ENCODE results near the gene PRR27. TPM values are rescaled to one million over a fixed set of nuclear protein-coding genes. Genes with fewer than 3 reads are reported as not detected.
"Not testable (repeated sequence)": the region's sequence is repeated elsewhere in the genome, so short reads cannot be mapped to it uniquely, and the experiment has no call there.

Gene PRR27
- total RNA-seq, 1 donor from 2014 or later, result not detected

DNA sequence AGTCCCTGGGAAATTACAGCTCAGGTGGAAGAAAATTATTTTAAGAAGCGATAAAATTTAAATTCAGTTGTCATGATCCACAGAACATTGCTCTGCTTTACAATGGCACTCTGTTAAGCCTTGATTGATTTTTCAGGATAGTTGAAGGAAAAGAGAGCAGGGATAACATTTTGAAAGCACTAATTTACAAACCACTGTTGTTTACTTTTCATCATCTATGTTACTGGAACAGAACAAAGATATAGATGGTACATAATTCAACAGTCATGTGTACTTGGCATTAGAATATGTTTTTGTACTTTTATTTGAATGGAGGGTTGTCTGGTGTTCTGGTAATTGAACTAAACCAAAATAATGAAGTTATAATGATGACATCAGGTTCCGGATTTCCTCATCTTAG is 38.9 kb downstream of the PRR27 start:
- DNase-seq (ENCODE audit: missing footprints) (no peak), ATAC-seq (no peak)
- intact Hi-C loops (cut with DNase I), result no loop called here

DNA sequence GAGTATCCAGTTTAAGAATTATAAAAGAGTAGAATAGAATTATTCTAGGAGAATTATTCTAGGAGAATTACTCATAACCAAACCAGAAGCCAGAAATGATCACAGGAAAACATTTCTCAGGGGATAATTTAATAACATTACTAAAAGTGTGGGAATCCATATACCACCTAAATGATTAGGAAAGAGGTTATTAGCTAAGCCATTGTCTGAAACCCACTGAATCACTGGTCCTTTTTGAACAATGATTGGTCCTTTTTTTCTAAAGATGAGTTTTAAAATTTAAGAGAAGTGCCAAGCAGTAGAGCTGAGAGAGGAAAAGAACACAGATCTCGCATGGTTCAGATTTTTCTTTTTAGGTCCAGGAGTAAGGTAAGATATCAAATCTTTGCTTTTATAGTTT is 41.4 kb downstream of the PRR27 start, which contains the start of gene ODAM:
Gene ODAM (plus strand): TSS at position 301 of the 400 bp plus-strand sequence. CDS start 819 bp downstream, outside the sequence.
- ATAC-seq (no peak), DNase-seq (ENCODE audit: missing footprints) (no peak)
- intact Hi-C loops (cut with DNase I), result no loop called here

DNA sequence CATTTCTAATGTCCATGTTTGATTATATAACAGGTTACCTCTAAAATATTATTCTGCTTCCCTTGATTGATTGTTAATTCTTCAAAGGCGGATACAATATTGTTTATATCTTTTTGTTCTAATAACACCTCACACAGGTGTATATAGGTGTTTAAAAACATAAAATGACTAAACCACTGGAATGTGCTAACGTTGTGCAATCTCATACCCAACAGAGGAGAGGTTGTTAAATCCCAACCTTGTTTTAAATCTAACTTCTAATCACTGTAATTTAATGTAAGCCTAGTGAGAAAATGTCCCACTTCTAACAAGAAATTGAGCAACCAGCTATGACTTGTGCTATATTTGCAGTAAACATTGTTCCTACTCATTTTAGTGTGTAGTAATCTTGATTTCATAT is 42.8 kb downstream of the PRR27 start:
- DNase-seq (ENCODE audit: missing footprints), result no peak

DNA sequence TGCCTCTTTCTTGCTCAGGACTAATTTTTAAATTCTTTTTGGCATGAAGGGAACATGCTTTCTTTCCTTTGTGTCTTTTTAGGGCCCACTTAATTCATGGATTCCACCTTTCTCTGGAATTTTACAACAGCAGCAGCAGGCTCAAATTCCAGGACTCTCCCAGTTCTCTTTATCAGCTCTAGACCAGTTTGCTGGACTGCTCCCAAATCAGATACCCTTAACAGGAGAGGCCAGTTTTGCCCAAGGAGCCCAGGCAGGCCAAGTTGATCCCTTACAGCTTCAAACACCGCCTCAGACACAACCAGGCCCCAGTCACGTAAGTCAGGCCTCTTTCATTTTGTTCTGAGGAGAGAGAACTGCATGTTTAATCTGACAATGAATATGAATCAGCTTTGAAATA is 43.8 kb downstream of the PRR27 start:
- intact Hi-C loops (cut with DNase I), result no loop called here
- no peak for ATAC-seq
- no peak for DNase-seq (ENCODE audit: missing footprints)

More for the DNA sequence above, 42.8 kb downstream of the PRR27 start:
- ATAC-seq, result no peak
- intact Hi-C loops (cut with DNase I), result no loop called here

DNA sequence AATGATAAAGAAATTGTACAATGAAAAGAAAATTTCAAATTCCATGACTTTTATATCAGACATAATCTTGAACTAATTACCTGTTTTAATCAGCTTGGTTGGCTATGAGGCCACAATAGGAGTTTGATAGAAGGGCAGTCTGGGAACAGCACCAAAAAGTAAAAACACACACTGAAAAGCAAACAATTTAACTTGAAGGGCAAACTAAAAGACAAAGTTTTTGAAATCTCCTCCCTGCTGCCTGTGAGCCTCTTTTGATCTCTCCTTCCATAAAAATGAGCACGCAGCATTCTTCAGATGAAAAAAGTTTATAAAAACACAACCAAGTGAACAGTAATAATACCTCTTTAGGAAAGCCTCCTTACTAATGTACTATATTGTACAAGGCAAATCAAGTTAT is 49.6 kb downstream of the PRR27 start:
- intact Hi-C loops (cut with DNase I), result no loop called here
- ATAC-seq (no peak), DNase-seq (ENCODE audit: missing footprints) (no peak)

DNA sequence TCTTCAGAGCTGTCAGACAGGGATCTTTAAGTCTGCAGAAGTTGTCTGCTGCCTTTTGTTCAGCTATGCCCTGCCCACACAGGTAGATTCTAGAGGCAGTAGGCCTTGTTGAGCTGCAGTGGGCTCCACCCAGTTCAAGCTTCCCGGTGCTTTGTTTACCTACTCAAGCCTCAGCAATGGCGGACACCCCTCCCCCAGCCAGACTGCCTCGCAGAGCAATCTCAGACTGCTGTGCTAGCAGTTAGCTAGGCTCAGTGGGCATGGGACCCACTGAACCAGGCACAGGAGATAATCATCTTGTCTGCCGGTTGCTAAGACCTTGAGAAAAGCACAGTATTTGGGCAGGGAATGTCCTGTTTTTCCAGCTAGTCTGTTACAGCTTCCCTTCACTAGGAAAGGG is 58.7 kb downstream of the PRR27 start:
- intact Hi-C loops (cut with DNase I); DNase-seq (ENCODE audit: missing footprints); ATAC-seq: not testable (repeated sequence)

Other genes starting within 250 kb of the PRR27 start
- not detected for gene CSN1S1, start 223.2 kb upstream of the PRR27 start, total RNA-seq
- gene CSN2, start 188.5 kb upstream of the PRR27 start, total RNA-seq, result not detected
- not detected for gene STATH, start 158.3 kb upstream of the PRR27 start, total RNA-seq
- not detected for gene HTN3, start 125.8 kb upstream of the PRR27 start, total RNA-seq
- gene HTN1, start 103.8 kb upstream of the PRR27 start, total RNA-seq, result not detected
- gene ODAM, start 41.5 kb downstream of the PRR27 start, total RNA-seq, result not detected
- gene FDCSP, start 71.9 kb downstream of the PRR27 start, total RNA-seq, result not detected
- gene CSN3, start 88.4 kb downstream of the PRR27 start, total RNA-seq, result not detected
- gene CABS1, start 180.7 kb downstream of the PRR27 start, total RNA-seq, result not detected
- gene SMR3A, start 206.5 kb downstream of the PRR27 start, total RNA-seq, result not detected
- gene SMR3B, start 228.9 kb downstream of the PRR27 start, total RNA-seq, result not detected
- not detected for gene OPRPN, start 243.7 kb downstream of the PRR27 start, total RNA-seq